ENCODE measurements around the gene TSPAN2.

TSPAN2 gene

GRCh38 chr1:115112496-115113375 is 23.4 kb upstream of the TSPAN2 start:
- peak; percentile 59 for DNase-seq

GRCh38 chr1:115107516-115108260 is 18.4 kb upstream of the TSPAN2 start:
- DNase-seq: no peak

GRCh38 chr1:115105831-115106230 is 16.5 kb upstream of the TSPAN2 start:
- DNase-seq: no peak

DNA sequence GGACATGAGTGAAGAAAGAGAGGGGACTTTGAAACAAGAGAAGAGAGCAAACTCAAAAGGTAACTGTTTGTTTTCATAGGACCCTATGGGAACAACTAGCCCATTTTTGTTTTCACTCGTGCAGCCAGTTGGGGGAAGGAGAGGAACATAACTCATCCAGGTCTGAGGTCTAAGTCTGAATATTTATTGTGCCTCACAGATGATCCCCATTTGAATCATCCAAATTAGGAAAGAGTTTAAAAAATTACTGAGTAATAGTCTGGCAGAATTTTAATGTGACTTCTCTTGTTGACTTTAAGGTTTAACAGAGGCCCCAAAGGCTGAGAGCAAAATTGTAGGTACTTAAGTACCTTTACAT is 10.4 kb upstream of the TSPAN2 start:
- DNase-seq: no peak

GRCh38 chr1:115098979-115099692 is 9.8 kb upstream of the TSPAN2 start:
- peak; percentile 92 for DNase-seq

DNA sequence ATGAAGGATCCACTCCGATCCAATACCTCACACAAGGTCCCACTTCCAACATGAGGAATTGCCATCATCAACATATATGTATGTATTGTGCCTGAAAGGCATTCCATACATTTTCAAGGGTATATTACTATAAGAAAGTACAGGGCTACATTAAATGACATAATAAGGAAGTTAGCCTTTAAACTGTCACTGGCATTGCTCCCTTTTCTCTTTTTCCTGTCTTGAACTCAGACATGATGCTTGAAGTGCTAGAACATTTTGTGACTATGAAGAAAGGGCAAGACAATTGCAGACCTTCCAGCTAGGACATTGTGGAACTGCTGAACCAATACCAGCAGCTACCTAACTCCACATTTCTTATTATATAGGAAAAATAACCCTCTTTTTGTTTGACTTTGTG is 2.9 kb upstream of the TSPAN2 start:
- no peak for DNase-seq

GRCh38 chr1:115091572-115091971 is 2.3 kb upstream of the TSPAN2 start:
- DNase-seq: no peak

GRCh38 chr1:115090956-115091355 is 1.7 kb upstream of the TSPAN2 start:
- no peak for DNase-seq

DNA sequence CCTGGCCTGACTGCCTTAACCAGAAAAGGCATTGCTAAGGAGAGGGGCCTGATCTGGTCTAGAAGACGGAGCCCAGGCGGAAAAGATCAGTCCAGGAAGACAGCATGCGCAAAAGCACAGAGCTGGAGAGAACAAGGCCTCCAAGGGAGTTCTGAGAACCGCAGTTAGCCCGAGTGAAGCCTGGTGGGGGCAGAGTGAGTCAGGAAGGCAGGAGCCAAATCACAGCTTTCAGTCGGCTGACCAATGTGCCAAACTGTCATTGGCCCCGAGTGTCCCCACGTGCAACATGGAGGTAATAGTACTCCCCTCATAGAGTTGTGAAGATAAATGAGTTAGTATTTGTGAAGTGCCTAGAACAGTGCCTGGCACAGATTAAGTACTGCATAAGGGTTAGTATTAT is 1.2 kb upstream of the TSPAN2 start:
- no peak for DNase-seq

DNA sequence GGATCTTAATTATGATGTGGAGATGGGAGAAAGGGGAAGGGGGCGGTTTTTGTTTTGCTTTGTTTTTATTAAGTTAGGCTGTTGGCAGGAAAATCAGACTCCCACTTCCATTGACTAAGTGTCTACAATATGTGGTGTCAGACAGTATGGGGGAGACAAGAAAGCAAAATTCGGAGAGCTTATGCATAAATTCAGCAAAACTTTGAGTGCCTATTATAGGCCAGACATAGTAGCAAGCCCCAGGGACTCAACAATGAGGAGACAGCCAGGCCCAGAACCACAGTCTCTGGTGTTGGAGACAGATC is 835 bp upstream of the TSPAN2 start:
- no peak for DNase-seq

DNA sequence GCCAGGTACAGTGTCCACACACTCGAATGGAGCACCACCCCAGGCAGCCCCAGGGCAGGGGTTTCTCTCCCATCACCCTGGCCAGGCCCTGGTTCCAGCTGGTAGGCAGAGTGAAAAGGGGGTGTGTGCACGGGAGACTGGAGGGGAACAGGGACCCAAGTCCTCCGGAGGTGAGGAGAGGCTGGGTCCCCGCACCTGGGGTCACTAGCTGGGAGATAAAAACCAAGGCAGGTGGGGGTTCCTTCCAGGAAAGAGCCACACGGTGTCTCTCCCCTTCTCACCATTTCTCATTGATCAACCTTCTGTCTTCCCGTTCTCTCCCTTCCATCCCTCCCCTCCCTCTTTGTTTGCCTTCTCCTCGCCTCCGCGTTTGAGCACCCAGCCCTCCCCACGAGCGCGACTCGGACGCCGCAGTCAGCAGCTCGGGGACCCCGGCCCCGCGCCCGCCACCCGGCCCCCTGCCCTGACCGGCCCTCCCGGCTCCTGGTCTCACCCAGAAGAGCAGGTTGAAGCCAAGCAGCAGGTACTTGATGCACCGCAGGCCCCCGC is 358 bp downstream of the TSPAN2 start:
- DNase-seq: no peak

DNA sequence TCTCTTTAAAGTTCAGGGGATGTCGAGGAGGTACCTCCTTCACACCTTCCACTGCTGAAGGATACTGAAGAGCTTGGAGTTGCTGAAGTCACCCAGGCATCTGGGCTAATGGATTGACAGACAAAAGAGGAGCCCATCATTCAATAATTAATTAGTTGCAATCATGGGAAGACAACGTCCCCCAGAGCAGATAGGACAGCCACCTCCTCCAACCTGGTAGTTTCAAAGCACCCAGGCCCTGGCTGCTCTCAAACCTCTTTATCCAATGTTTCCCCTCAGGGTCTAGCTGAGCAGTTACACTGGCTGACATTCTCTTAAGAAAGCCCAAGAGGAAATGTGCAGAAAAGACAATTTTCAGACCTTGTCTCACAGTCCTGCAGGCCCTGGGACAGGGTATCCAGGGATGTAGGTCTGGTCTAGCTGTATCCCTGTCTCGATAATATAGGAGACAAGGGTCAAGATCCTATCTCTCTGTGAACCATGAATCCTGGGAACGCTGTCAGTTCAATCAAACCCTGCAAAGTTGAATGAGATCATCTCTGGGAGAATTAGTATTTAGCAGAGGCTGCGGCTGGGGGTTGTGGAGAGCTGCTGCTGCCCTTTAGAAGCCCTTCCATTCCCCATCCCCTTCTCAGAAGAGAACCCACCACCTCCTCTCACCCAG is 1.1 kb downstream of the TSPAN2 start:
- no peak for DNase-seq

GRCh38 chr1:115086176-115086830 is 3.0 kb downstream of the TSPAN2 start:
- no peak for DNase-seq

DNA sequence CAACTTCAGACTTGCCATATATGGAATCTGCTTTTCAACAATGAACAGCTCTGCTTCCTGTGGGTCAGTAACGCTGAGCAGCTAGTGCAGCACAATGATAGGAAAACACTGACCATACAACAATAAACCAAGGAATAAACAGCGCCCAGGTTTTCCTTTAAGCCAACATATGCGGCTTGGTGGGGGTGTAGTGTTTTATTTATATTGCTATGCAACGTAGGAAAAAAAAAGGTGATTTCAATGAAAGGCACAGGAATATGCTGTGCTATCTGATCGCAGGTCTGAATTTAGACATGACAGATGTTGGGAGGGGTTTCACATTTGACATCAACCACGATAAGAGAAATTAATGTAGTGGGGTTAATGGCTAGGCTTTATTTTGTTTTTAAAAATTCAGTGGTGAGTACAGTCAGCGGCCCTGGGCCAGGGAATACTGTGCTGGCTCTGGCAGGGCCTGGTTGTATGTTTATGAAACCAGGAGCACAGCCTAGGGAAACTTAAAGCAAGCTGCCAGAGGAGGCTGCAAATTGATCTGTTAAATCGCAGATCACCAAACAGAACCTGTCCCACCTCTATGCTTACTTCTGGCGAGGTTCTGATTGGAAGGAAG is 4.3 kb downstream of the TSPAN2 start:
- peak; percentile 49 for DNase-seq

GRCh38 chr1:115082949-115083348 is 6.4 kb downstream of the TSPAN2 start:
- no peak for DNase-seq

- no peak for DNase-seq
These were observed 10.6 kb downstream of the TSPAN2 start for GRCh38 chr1:115078708-115079107.

DNA sequence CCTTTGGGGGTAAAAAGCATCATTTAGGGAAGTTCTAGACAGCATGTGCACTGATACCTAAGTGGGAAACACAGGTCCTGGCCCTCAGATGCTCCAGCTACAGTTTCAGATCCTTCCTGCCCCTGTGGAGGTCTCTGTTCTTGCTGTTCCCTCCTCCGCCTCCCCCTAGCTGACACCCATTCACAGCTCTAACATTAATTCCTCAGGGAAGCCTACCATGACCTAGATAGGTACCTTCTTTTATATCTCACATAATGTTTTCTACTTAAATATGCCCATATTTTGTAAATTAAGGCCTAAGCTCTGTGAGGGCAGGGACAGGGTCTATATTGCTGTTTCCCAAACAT is 11.3 kb downstream of the TSPAN2 start:
- DNase-seq: no peak

GRCh38 chr1:115077286-115077983 is 11.9 kb downstream of the TSPAN2 start:
- DNase-seq: no peak

- no peak for DNase-seq
These were observed 12.9 kb downstream of the TSPAN2 start for GRCh38 chr1:115076384-115076915.

DNA sequence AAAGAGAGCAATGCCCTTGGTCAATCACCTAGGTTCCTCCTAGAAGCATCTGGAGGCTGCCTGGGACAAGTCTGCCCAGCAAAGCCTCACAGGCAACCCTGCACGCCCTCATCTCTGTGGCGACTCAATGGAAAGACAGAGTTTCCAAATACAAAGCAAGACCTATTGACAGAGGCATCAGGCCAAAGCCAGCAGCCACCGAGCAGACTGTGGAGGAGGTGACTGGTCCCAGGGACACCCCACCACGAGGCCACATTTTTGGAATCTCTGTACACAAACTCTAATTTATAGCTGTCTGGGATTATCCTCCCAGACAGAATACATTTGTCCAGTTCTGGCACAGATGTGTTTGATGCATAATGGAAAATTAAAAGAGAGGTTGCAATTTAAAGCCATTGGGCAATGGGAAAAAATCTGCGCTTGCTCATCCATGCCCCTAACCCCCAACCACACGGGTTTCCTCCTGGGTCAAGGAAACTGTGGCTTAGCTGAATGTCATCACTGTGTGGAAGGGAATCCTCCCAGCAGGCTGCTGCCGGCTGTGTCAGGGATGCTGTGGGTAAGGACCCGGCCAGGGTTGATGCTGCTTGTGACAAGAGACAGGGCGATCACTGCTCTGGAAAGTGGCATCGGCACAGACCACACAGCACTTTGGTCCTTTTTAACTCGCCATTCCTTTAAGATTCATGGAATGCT is 14.3 kb downstream of the TSPAN2 start:
- DNase-seq: no peak

All from CD4-positive, alpha-beta T cell treated with Interleukin-21 for 1 hour (primary cell).